Activated naive CD4-positive, alpha-beta T cell treated with anti-CD3 and anti-CD28 coated beads, Interleukin-2, amount 50 U/mL, for 16 hours (primary cell): ENCODE measurements around the gene DNAH17.
"Not testable (repeated sequence)": the region's sequence is repeated elsewhere in the genome, so short reads cannot be mapped to it uniquely, and the experiment has no call there.

Experiments used
- DNase-seq: peaks from one replicate; pipeline ENCODE4 v3.0.0-alpha.2; 2020

DNAH17 gene

DNA sequence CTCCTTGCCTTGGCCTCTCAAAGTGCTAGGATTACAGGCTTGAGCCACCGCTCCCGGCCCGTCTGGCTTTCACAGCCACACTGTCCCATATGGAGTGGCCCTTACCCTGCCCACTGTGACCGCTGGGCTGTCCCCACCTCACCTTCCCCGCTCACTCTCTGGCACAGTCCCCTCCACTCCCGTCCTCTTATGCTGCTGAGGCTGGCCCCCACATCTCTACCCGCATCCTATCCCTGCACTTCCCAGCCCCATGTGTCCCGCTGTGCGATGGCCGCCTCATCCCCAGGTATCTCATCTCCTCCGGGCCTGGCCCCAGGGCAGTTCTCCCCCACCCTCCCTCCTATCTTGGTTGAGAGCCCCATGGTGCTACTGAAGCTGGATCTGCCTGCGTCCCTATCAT is 105.6 kb downstream of the DNAH17 start:
- no peak for DNase-seq

DNA sequence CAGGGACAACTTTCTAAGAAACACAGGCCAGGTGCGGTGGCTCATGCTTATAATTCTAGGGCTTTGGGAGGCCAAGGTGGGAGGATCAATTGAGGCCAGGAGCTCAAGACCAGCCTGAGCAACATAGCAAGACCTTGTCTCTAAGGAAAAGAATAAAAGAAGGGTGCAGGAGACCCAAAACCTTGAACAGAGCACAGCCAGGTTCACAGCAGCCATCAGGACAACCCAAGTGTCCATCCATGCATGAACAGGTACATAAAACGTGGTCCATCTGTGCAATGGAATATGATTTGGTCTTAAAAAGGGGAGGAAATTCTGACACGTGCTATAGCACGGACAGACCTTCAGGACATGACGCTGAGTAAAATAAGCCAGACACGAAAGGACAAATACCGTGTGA is 107.8 kb downstream of the DNAH17 start:
- no peak for DNase-seq

DNA sequence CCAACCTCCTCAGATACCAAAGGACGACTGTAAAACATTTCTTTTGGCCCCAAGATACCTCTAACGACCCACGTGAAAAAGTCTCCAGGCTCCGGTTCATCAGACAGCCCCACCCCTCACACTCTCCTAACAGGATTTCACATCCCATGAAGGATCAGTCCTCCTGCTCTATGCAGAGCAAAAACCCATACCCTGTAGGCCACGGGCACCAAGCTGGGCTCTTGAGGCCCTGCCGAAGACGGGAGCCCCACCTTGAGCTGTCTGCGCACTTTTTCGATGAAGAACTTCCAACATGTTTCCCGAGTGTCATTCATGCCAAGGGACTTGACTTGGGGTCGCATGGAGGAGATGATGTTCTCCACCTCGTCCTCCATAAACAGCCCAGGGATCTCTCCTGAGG is 108.8 kb downstream of the DNAH17 start:
- no peak for DNase-seq

DNA sequence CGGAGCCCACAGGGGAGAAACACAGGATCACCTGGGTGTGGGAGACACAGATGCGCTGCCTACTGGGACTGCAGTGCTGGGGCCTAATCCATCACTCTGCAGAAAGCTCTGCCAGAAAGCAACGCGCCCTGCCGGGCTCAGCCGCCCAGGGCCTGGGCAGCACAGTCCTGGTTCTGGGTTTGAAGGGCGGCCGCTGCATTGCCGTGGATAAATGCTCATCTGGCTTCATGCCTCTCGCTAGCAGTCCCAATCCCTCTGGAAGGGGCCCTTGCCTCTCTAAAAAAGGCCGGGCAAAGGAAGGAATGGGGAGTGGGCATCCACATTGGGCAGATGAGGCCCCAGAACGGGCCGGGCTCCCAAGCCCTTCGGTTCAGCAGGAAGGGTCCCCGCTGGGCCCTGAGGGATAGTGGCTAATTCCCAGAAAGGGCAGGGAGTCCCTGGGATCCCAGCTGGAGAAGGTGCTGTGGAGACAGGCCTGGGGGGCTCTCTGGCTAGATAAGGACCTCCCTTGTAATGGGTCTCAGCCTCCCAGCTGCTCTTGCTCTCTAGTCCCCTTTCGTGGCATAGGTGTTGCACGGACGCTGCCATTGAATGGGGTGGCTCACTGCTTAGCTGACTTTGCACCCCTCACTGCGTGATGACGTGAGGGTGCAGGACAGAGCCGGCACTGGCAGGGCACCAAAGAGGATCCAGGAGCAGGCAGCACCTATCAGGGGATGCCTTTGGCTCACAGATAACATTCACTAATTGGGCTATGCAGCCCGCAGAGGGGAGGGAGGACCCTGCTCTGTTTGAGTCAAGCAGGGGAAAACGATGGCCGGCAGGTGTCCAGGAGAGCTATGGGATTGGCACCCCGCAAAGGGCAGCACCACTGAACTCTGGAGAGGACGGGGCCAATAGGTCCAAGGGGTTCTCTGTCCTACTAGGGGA is 110.1 kb downstream of the DNAH17 start:
- no peak for DNase-seq

DNA sequence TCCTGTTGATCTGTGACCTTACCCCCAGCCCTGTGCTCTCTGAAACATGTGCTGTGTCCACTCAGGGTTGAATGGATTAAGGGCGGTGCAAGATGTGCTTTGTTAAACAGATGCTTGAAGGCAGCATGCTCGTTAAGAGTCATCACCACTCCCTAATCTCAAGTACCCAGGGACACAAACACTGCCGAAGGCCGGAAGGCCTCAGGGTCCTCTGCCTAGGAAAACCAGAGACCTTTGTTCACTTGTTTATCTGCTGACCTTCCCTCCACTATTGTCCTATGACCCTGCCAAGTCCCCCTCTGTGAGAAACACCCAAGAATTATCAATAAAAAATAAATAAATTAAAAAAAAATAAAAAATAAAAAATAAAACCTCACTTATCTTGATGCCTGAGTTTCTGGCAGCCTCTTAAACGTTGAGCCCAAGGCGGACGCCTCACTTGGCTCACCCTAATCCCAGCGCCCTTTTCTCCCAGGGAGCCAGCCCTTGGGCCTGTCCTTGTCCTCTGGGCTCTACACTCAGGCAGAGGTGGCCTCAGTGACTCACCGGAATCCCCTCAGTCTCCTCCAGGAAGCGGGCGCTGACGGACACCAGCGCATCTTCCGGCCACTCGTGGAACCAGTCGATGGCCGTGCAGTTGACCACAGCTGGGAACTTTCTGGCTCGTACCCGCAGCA is 110.9 kb downstream of the DNAH17 start:
- not testable (repeated sequence) for DNase-seq

GRCh38 chr17:78462148-78462547 is 115.0 kb downstream of the DNAH17 start:
- DNase-seq: no peak

GRCh38 chr17:78461799-78462053 is 115.5 kb downstream of the DNAH17 start:
- no peak for DNase-seq

DNA sequence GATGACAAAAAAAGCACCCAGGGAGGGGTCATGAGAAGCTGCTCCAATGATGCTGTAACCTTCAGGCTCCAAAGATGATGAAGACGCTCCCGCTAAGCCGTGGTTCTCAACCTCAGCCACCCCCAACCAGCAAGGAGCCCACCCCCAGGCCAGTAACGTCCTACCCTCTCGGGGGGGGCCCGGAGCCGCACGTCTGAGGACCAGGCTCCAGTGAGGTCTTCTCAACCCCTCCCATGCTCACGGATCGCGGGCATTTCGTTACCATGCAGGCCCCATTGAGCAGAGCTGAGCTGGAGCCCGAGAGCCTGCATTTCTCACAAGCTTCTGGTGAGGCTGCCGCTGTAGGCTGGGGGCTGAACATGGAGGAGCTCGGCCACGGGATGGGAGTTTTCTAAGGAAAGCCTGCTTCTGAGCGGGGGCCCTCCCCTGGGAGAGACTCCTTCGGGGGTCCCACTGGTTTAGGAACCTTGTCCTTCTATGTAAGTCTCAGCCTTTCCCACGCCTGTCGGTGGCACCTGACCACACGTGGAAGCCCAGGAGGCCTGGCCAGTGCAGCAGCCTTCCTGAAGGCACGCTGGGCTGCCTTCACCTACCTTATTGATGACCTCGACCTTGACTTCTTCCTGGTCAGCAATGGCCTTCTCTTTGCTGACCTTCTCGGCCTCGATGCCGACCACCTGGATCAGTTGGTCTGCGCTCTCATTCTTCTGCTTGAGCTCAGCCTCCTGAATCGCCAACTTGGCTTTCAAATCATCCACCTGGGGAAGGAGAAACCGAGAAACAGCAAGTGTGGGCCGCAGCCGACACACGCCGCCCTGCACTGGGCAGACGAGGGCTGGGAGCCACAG is 116.0 kb downstream of the DNAH17 start:
- DNase-seq: no peak

DNA sequence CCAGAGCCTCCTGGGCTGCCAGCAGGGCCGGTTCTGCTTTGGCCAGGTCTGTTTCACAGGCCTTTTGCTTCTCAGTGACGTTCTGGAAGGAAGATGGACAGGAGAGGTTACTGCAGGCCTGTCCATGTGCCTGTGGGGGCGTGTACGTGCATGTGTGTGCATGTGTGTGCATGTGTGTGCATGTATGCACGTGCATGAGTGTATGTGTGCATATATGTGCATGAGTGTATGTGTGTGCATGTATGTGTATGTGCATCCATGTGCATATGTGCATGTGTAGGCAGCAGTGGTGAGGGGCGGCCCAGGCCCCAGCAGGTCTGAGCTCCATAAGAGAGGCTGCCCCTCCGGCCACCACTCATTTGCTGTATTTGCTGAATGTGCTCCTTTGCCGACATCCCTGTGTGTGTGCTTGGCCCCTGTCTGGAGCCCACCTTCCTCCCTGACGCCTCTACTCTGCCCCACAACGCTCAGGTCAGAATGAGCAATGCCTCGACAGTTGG is 117.0 kb downstream of the DNAH17 start:
- no peak for DNase-seq

DNA sequence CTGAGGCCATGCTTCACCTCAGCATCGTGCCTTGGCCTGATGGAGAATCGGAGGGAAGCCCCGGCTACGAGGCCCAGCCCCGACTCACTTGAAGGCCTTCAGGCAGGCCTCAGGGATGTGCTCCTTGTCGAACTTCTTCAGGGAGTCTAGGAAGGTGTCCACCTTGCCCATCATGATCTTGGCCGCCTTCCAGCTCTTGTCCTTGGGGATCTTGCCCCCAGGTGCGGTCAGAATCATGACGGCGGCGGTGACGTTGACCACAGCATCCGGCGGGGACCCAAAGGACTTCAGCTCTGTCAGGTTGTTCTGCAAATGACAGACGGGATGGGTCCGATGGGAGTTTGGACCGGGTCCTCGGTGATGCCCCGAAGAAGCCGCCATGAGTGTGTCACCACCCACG is 117.5 kb downstream of the DNAH17 start:
- no peak for DNase-seq

- no peak for DNase-seq
Measured at GRCh38 chr17:78458736-78459335, 118.4 kb downstream of the DNAH17 start.

GRCh38 chr17:78458091-78458490 is 119.1 kb downstream of the DNAH17 start:
- no peak for DNase-seq

DNA sequence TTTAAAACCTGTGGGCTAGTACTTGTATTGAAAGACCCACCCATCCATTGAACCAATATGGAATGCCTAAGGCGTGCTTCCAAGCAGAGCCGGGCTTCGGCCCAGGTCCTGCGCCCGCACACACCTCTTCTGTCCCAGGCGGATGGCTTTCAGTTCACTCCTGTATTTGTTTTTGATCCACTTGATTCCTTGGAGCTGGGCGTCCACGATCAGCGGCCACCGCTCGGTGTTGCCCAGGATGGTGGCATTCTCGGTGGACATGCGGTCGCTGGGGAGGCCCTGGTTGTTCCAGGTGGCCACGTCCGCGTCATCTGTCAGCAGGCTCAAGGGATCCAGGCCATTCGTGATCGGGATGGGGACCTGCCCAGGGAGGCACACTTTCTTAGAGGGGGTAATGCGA is 122.8 kb downstream of the DNAH17 start:
- DNase-seq: no peak

DNA sequence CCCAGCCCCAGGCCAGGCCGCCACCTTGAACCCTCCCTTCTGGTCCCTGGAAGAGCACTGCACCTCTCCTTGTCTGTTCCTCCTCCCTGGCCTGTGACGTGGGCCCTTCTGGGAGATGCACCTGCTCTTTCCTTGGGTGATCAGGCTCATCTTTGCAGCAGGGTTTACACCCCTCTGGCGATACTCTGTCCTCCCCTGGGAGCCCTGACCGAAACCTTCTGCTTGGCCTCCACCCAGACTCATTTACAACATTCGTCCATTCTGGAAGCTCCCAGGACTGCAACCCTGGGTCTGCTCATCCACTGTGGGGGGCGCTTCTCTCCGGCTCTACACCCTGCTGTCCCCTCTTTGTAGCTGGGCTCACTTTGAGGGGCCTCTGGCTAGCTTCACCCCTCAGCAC is 125.4 kb downstream of the DNAH17 start:
- no peak for DNase-seq

DNA sequence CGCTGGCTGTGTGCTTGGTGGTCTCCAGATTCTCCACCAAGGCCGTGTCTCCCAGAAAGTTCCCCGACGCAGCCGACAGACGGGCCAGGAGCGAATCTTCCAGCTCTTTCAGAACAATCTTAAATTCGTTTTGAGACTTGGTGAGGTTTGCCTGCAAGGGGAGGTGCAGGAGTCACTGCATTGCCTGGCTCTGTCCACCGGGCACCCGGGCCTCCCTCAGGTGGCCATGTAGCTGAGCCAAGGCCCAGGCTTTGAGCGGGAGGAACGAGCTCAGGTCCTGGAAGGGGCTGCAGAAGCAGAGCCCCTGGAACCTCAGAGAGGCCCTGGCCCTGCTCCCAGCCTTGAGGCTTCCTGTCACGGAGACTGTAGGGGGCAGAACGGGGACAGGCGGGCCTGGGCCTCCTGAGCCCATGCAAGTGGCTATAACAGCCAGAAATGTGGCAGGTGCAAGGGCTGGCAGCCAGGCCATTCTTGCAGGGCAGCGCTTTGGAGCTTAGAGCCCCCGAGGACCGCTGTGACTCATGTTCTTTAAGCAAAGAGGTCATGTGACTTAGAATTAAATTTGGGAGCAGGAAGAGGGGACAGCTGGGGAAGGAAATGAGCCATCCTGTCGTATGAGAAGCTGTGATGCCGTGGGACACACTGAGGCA is 126.4 kb downstream of the DNAH17 start:
- DNase-seq: no peak

- no peak for DNase-seq
Measured at GRCh38 chr17:78449983-78450595, 127.1 kb downstream of the DNAH17 start.

GRCh38 chr17:78448356-78448993 is 128.7 kb downstream of the DNAH17 start:
- DNase-seq: no peak

DNA sequence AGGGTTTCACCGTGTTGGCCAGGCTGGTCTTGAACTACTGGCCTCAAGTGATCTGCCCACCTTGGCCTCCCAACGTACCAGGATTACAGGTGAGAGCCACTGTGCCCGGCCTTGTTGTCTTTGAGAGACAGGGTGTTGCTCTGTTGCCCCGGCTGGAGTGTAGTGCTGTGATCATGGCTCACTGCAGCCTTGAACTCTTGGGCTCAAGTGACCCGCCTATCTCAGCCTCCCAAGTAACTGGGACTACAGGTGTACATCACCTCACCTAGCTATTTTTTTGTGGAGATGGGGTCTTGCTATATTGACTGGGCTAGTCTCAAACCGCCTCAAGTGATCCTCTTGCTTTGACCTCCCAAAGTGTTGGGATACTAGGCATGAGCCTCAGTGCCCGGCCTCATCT is 130.4 kb downstream of the DNAH17 start:
- DNase-seq: no peak

DNA sequence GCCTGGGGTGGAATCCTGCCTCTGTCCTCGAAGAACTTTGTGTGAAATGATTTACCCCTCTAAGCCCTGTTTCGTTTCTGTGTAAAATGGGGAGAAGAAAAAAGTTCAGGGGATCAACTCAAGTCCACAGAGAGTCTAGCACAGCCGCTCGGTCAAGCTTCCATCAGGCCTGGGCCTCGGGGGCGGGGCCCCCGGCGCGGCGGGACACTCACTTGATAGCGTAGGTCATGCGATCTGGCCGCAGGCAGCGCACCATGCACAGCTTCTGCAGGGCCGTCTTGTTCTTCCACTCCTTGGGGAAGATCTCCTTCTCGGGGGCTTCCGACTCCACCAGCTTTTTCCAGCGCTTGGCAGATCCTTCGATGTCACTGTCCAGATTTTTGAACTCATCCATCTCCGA is 132.8 kb downstream of the DNAH17 start:
- no peak for DNase-seq

- no peak for DNase-seq
Measured at GRCh38 chr17:78442648-78443218, 134.5 kb downstream of the DNAH17 start.
